GM21360 (cell line): ENCODE data around the gene GNAT1.
"Not testable (repeated sequence)": the region's sequence is repeated elsewhere in the genome, so short reads cannot be mapped to it uniquely, and the experiment has no call there.

ENCODE experiments used
- ATAC-seq: cut with Tn5 transposase; IDR thresholded peaks from one replicate; pipeline ENCODE4 v1.9.1; 2021; ENCODE audit warnings: mild to moderate bottlenecking, moderate library complexity; ENCODE audit not compliant: unreplicated experiment

GNAT1 gene

DNA sequence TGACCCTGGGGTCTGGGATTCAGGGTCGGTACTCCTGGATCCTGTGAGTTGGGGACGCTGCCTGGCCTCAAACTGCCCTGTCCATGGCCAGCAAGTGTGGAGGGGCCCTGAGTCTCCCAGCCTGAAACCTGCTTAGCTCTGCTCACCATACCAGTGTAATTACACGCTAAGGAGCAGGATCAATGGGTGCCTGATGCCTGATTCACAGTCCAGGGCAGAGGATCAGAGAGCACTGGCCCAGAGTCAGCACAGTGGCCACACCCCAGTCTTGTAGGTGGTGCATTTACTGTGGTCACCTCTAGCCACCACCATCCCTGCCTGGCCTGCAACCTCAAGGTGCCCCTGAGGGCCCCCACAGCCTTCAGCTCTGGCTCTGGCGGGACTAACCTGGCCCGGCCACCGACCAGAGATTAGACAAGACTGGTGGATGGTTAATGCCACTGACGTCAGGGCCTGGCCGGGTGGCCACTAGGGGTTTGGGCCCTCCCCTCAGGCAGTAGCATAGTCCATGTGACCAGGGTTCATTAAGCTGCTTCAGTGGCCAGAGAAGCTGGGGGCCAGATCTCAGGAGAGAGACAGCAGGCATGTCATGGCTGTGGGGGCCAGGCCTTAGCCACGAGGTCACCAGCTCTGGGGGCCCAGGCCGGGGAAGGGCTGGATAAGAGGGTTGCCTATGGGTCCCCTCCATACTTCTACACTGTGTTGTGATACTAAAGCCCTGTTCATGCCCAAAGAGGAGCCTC lies 10.3 kb downstream of the GNAT1 start:
- ATAC-seq, result no peak

DNA sequence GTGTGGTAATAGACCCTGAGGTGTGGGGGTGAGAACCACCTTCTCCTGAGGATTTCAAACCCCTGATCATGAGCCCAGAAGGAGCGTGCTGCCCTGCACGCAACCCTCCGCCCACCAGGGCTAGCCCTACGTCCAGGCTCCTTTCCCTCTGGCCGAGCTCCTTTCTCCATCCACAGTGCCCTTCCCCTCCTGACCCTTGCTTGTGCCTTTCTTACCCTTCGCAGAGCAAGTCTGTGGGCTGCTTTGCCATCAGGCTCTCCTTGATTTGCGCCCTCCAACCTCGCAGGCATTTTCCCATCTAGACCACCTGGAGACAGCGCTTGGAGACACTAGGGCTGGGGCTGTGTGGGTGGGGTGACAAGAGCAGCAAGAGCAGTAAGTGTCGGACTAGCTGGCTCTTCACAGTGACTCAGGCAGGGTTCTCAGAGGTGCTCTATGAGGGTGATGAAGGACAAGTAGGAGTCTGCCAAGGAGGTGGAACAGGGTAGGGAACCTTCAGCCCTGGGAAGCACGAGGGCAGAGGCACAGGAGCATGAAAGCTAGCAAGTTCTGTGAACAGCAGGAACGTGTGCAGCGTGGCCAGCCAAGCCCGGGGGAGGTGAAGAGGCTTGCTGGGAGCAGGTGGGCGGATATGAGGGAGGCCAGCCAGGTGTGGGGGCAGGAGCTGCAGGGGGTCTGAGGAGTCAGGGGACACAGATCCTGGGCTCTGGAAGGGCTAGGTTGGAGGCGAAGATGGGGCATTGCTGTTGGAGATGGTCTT lies 11.1 kb downstream of the GNAT1 start:
- no peak for ATAC-seq

DNA sequence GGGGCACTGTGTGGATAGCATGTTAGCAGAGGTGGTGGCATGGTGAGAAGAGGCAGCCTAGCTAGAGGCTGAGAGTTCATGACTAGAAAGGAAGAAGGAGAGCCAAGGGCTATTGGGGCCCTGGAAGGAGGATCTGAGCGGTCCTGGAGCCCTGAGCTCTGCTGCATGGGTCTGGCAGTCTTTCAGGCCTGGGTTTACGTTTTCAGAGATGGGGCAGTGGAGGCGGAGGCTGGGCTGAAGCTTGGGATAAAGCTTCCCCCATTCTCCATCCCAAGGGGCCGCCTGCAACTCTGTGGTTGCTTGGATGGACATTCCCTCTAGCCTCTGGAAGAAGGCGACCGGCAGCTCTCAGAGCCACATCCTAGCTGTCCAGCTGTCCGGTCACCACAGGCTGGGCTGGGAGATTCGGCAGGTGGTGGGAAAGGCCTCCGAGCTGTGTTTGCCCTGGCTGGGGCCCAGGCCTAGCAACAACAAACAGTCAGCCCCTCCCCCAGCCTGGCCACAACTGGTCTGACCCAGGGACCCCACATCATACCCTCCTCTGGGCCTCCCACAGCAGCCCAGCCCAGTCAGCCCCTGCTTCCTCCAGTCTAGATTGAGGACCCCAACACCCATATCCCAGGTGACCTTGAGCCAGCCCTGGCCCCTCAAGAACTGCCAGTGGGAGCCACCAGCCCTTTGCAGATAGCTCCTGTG lies 11.9 kb downstream of the GNAT1 start:
- ATAC-seq, result no peak

DNA sequence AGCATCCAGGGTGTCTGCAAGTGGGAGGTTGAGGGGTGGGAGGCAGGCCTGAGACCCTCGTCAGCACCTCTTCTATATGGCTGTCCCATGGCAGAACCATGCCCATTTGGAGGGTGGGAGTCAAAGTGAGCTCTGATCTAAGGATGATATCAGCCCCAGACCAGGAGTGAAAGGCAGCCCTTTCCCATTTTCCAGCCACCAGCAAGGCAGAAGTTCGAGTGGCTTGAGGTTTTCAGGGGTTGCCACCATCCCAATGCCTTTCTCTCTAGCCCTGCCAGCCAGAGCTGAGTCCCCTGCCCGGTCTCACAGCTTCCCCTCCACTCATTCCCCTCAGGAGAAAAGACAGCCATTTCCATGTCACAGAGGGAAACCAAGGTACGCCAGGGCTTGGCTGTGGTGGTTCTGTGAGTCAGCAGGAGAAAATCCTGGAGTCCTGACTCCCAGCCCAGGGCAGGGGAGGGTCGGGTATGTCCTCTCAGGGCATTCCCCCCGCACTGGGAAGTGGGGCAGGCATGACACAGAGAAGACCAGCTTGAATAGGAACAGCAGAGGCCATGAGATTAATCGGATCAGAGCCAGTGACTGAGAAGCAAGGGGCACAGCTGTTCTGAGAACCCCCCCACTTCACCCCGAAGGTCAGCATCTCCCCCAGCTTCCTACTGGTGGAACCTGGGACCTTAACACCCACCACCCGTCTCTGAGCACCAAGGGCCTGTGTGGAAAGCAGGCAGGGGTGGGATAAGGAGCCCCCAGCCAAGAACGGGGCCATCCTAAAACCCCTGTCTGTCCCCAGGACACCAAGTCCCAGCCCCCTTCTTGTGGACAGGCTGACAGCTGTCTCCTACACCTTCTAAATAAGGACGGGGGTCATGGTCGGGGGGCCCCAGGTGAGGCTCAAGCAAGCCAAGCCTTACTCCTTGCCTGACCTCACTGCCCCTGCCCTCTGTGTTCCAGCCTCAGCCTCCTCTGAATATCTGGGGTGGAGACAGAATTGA lies 12.7 kb downstream of the GNAT1 start:
- ATAC-seq, result no peak

DNA sequence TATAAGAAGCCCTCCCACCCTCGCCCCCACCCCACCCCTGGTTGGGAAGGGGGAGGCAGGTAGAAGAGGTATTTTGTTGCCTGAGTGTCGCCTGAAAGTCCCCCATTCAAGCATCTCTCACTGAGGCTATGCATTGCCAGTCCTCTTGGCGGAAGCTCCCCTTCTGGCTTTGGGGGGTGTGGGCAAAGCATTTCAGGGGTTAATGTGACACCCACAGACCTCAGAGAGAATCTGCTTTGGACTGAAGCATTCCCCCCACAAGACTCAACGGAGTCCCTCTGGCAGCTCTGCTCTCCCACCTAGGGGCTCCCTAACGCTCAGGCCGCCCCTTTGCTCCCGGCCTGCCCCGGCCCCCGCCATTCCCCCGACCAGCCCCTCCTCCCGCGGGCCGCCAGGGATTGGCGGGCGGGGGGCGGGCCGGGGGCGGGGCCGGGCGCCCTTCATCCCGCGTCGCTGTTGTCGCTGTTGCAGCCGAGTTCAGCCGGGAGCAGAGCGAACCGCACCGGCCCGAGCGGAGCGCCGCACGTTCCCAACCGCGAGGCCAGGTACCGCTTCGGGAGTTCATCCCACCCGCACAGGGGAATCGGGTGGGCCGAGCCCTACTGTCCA lies 13.5 kb downstream of the GNAT1 start, which contains the start of gene SLC38A3:
TSS of gene SLC38A3 (plus strand) at position 468 of the 609 bp plus-strand sequence. CDS start 8,929 bp downstream, outside the sequence.
- no peak for ATAC-seq

DNA sequence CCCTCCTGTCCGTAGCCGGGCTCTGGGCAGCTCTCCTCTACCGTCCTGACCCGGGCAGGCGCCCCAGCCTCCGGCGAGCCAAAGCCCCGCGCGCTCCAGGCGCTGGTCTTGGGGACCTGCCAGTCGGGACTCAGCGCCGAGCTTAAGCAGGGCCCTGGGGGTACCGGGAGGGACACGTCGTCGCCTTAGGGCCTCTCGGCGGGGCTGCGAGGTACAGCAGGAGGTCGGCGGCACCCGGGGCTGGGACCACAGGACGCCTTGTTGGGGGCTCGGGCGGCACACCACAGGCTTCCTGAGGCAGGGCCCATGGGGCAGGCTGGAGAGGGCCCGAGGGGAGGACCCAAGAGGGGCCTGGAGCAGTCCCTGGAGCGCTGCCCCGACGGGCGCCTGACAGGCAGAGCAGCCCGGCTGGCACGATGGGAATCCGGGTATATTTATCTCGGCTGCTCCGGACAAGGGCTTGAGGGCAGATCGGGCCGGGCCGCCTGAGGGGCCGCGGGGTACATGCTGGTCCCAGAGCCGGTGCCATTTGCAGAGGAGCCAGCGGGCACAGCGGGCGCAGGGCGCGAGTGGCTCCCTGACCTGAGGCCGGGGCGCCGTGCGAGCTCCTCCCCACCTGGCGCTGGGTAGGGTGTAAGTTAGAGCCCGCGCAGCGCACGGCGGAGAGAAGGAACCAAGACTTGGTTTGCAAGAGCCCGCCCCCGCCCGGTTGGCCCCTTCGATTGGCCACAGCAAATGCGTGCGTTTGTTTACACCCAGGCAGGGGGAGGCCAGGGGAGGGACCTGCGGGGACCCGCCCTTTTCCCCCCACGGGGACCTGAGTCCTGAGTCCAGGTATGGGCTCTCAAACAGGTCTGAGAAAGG lies 14.2 kb downstream of the GNAT1 start:
- no peak for ATAC-seq

DNA sequence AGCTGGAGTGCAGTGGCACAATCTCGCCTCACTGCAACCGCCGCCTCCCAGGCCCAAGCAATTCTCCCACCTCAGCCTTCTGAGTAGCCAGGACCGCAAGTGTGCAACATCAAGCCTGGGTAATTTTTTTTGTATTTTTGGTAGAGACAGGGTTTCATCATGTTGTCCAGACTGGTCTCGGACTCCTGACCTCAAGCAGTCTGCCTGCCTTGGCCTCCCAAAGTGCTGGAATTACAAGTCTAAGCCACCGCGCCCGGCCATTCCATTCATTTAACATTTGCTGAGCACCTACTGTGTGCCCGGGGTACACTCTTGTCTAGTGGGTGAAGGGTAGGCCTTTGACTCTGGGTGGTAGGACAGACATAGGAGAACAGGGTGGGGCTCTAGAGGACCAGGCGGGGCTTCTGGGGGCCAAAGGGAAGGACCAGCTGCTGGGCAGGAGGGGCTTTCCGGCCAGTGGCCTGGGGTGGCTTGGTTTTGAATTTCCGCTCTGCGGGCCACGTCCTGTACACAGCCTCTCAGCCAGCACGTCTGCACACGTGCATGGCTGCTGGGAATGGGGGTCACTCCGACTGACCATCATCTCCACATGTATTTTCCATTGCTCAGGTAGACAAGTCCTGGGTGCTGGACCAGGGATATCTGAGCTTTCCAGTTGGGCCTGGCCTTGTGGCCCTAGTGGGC lies 16.1 kb downstream of the GNAT1 start:
- ATAC-seq, result no peak

DNA sequence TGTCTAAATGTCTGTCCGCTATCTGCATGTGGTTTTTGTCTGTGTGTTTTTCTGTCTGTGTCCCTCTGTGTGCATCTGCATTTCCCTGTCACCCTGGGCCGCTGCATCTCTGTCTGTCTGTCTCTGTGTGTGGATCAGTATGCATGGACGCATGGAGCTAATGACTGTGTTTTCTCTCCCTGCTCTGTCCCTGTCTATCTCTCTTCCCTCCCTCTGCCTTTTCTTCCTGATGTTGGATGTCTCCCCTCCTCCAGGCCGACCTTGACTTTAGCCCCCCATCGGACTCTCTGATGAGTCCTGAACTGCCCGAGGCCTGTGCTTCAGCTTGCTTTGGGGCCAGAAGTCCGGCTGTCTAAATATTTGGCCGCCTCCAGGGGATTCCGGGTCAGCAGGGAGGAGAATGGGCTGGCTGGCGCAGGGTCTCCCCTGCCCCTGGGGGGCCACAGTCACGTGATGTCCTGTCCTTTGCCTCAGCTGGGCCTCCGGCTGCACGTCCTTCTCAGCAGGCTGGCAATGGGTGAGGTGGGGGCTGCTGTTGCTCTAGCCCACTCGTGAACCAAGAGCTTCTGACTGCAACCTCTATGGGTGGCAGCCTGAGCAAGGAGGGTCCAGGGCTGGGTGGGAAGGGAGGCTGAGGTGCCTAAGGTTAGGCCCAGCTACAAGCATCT lies 17.4 kb downstream of the GNAT1 start:
- ATAC-seq, result no peak

DNA sequence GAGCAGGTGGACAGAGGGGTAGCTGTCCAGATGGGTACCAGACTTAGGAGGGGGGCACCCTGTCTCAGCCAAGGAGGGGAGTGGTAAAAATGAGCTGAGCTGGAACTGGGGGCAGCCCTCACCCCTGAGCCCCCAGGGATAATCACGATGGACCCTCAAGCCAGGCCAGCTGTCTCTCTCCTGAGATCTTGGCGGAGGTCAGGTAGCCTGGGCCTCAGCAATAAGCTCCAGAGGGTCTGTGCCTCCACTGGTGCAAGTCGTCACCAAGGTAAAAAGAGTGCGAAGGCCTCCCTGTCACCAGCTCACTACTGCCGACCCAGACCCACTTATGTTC lies 18.7 kb downstream of the GNAT1 start:
- no peak for ATAC-seq

DNA sequence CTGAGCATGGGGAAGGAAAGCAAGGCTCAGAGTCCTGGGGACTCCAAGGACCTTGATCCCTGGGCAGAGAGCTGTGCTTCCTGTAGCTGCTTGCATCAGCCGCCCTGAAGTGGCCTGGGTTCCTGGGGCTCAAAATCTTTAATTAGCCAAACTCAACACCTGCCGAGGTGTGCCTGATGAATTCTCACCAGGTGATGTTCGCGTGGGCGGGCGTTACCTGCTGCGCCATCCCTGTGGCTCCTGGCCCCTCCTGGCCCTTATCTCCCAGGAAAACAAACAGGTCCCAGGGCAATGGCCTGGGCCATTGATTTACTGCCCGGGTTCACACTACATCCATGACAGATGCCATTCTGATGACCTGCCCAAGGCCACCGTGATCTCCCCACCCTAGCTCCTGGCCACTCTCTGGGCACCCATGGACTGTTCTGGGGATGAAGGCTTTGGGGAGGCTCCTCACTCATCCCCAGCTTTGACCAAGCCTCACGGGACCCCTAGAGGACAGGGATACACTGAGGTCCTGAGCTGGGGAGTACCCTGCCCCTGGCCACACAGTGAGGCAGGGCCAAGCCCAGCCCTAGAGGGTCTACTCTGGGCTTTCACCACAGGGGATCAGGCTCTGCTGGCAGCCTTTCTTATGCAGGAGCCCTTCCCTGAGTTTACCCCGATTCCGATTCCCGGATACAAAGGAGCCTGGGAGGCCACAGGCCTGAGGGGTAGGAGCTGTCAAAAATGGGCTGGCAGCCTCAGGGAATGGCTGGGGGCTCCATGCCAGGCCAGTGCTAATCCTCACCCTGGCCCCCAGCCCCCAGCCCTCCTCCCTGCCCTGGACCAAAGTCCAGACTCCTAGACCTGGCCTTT lies 19.3 kb downstream of the GNAT1 start:
- no peak for ATAC-seq

DNA sequence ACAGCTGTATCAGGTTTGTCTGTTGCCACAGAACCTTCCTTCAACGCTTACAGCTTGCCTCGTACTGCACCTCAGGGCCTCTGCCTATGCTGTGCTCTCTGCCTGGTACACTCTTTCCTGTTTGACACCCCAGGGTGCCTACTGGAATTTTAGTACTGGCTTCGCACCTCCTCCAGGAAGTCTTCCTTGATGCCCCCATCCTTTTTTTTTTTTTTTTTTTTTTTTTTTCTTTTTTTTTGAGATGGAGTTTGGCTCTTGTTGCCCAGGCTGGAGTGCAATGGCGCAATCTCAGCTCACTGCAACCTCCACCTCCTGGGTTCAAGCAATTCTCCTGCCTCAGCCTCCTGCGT lies 19.9 kb downstream of the GNAT1 start:
- not testable (repeated sequence) for ATAC-seq

DNA sequence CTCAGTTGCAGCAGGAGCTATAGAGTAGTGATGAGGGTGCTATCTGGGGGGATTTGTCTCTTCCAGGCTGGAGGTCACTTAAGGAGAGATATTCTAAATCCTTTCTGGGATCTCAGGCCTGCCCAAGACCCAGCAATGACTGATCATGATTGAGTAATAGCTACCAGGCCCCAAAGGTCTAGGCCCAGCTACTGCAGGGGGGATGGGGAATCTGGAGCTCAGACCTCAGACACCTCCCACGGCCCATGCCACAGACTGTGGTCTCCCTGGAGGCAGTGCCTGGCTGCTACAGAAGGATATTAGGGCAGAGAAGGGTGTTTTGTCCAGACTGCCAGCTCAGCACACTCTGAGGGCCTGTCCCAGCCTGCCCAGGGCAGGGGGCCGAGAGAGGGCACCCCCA lies 20.5 kb downstream of the GNAT1 start:
- no peak for ATAC-seq

DNA sequence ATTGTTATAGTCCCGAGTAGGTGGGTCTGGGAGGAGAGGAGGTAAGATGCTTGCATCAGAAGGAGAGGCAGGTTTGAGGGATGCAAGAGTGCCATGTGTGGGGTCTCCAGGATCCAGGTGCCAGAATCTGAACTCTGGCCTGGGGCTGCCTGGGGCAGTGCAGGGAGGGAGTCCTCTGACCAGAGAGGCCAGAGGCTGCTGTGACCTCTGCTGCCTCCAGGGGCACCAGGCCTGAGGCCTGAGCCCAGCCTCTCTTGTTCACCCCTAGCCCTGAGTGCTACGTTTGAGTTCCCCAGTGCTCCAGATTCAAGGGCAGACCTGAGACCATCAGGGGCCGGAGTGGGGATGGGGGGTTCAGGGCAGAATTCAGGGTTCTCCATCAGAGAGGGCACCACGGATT lies 21.1 kb downstream of the GNAT1 start:
- ATAC-seq, result no peak

DNA sequence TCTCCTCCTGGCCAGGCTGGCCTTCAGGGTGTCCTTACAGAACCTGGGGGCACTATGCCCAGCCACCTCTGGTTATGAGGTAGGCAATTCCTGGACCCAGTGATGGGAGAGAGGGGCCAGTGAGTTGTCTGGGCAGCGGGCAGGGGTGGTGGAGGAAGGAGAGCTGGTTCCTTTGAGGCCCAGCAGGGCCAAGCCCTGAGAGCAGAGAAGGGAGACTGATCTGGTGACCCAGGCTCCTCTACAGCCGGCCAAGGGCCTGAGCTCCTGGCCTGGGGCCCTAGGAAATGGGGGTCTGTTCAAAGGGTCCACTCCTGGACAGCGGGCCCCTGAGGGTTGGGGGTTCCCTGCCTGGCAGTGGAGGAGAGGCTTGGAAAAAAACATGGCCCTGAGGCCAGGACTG lies 21.6 kb downstream of the GNAT1 start:
- no peak for ATAC-seq

DNA sequence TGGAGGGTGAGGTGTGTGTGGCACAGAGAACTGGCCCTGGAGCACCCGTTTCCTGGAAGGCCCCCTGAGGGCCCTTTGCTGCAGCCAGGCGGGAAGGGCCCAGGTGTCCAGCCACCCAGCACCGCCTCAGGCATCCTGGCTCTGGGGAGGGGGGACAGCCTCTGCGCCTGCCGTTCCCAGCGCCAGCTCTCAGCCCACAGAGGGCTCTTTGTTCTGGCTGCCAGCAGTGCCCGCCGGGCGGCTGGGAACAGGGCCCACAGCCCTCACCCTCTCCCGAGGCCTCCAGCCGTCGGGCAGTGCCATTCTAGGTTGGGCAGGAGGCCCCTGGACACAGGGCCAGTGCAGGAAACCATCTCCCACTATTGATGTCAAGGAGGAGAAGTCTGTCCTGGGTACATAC lies 22.0 kb downstream of the GNAT1 start:
- no peak for ATAC-seq

DNA sequence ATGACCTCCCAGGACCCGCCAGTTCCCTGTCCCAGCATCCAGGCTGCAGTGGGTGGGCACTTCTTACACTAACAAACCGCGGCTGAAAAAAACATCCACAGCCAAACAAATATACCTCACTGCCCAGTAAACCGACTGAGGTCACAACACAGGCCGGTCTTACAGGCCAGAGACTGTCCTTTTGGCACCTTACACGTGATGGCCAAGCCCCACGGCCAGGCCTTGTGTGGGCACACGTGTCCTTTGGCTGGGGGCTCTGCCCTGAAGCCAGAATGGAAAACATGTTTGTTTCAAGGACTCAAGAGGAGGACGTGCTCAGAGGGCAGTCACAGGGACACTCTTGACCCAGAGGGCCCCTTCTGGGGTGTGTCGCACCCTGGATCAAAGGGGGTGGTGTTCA lies 23.4 kb downstream of the GNAT1 start:
- no peak for ATAC-seq

DNA sequence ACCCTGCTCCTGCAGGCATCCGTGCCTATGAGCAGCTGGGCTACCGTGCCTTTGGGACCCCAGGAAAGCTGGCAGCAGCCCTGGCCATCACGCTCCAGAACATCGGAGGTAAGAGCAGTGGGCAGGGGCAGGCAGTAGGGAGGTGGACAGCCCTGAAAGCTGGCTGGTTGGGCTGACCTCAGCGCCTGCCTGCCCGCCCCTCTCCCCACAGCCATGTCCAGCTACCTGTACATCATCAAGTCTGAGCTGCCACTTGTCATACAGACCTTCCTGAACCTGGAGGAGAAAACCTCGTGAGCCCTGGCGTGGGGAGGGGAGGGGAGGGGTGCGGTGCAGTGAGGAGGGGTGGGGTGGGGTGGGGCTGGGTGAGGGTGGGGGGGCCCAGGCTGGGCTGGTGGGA lies 24.1 kb downstream of the GNAT1 start:
- ATAC-seq, result no peak
